HT1080 (cell line): ENCODE results near the gene LIG1. TPM values are rescaled to one million over a fixed set of nuclear protein-coding genes. Genes with fewer than 3 reads are reported as not detected.

ENCODE experiments used
- DNase-seq: peaks from one replicate; pipeline ENCODE4 v3.0.0-alpha.2; 2015; ENCODE audit warnings: low read depth
- total RNA-seq: library from RNA; depleted of rRNA; stranded (reverse); fragments of >200 nt; shearing (Covaris generic); gene quantifications from 2 replicates; pipeline ENCODE4 v1.2.3, GENCODE V29; 2014

LIG1 gene
- total RNA-seq, 1 experiment from 2014 or later, result 86.5 TPM

GRCh38 chr19:48123907-48124651 lies 46.1 kb downstream of the LIG1 start:
- peak; percentile 94 for DNase-seq

- no peak for DNase-seq
Measured at GRCh38 chr19:48122421-48122820, 47.7 kb downstream of the LIG1 start.

- DNase-seq, result peak; percentile 53
Measured at GRCh38 chr19:48121909-48122371, 48.2 kb downstream of the LIG1 start.

GRCh38 chr19:48121066-48121465 lies 49.1 kb downstream of the LIG1 start:
- no peak for DNase-seq

GRCh38 chr19:48120505-48120904 lies 49.6 kb downstream of the LIG1 start:
- peak; percentile 24 for DNase-seq

GRCh38 chr19:48118131-48118517 lies 52.0 kb downstream of the LIG1 start:
- DNase-seq, result no peak

- DNase-seq, result no peak
Measured at GRCh38 chr19:48117515-48118130, 52.5 kb downstream of the LIG1 start.

GRCh38 chr19:48113190-48113917 lies 56.8 kb downstream of the LIG1 start:
- no peak for DNase-seq

- no peak for DNase-seq
Measured at GRCh38 chr19:48111280-48111679, 58.9 kb downstream of the LIG1 start.

- DNase-seq, result peak; percentile 82
Measured at GRCh38 chr19:48110350-48110966, 59.7 kb downstream of the LIG1 start, which contains the start of gene PLA2G4C. PLA2G4C (minus strand) TSS chr19:48110817; CDS start chr19:48106529, 4,288 bp downstream.

- DNase-seq, result no peak
Measured at GRCh38 chr19:48108997-48109782, 61.0 kb downstream of the LIG1 start.

GRCh38 chr19:48103922-48104321 lies 66.2 kb downstream of the LIG1 start:
- DNase-seq, result no peak

- peak; percentile 54 for DNase-seq
Measured at GRCh38 chr19:48102870-48103751, 67.0 kb downstream of the LIG1 start.

- no peak for DNase-seq
Measured at GRCh38 chr19:48095612-48096175, 74.5 kb downstream of the LIG1 start.

GRCh38 chr19:48094855-48095203 lies 75.3 kb downstream of the LIG1 start:
- no peak for DNase-seq

- DNase-seq, result no peak
Measured at GRCh38 chr19:48094129-48094854, 75.9 kb downstream of the LIG1 start.

GRCh38 chr19:48091111-48091718 lies 78.9 kb downstream of the LIG1 start:
- peak; percentile 51 for DNase-seq

- no peak for DNase-seq
Measured at GRCh38 chr19:48090281-48090802, 79.8 kb downstream of the LIG1 start.
